ENCODE measurements around the gene RXRB.

RXRB gene

DNA sequence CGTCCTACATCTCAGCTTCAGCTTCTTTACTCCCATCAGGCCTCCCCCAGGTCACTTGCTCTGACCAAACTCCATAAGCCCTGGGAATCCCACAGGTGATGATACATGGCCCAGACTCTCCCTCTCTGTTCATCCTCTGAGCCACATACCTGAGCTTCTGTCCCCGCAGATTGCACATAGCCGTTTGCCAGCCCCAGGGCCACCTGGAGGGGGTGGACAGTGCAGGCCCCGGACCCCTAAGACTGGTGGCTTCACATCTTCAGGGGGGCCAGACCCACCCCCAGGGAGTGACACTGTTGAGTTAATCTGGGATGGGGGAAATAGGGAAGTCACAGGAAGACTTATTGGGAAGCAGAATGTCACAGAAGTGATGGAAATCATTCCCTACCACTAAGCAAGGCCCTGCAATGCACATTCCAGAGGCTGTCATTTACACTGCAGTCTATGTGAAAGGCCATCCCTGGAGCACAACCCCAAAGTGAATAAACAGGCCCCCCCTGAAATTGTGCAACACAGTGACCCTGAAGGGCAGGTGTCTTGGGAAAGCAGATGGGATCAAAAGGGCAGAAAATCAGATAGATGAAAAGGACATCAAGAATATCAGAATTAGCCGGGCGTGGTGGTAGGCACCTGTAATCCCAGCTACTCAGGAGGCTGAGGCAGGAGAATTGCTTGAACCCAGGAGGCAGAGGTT, 2.2 kb downstream of the RXRB start:
- TF ChIP-seq, protein P1, sequence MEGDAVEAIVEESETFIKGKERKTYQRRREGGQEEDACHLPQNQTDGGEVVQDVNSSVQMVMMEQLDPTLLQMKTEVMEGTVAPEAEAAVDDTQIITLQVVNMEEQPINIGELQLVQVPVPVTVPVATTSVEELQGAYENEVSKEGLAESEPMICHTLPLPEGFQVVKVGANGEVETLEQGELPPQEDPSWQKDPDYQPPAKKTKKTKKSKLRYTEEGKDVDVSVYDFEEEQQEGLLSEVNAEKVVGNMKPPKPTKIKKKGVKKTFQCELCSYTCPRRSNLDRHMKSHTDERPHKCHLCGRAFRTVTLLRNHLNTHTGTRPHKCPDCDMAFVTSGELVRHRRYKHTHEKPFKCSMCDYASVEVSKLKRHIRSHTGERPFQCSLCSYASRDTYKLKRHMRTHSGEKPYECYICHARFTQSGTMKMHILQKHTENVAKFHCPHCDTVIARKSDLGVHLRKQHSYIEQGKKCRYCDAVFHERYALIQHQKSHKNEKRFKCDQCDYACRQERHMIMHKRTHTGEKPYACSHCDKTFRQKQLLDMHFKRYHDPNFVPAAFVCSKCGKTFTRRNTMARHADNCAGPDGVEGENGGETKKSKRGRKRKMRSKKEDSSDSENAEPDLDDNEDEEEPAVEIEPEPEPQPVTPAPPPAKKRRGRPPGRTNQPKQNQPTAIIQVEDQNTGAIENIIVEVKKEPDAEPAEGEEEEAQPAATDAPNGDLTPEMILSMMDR (IDR thresholded peaks at IDR 0.05), result no peak

DNA sequence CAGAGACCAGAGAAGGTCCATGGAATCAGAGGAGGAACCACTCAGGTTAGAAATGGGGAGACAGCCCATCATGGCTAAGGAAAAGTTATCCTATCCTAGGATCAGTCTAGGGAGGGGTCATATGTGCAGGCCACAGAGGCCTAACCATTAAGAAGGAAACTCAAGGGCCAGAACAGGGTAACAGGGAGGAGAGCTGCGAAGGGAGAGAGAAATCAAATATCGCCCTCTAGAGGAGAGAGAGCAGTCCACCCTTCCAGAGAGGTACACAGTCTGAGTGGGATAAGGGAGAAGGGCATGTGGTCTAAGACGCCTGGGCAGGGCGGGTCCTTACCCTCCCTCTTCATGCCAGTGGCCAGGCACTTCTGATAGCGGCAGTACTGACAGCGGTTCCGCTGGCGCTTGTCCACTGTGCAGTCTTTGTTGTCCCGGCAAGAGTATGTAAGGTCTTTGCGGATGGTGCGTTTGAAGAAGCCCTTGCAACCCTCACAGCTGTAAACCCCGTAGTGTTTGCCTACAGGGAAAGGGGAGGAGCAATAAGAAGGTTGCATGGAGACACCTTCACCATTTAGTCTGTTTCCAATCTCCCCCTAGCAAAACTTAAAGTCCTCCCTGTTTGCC, 2.9 kb downstream of the RXRB start:
- TF ChIP-seq, protein P1 (IDR thresholded peaks at IDR 0.05), result peak; percentile 58

DNA sequence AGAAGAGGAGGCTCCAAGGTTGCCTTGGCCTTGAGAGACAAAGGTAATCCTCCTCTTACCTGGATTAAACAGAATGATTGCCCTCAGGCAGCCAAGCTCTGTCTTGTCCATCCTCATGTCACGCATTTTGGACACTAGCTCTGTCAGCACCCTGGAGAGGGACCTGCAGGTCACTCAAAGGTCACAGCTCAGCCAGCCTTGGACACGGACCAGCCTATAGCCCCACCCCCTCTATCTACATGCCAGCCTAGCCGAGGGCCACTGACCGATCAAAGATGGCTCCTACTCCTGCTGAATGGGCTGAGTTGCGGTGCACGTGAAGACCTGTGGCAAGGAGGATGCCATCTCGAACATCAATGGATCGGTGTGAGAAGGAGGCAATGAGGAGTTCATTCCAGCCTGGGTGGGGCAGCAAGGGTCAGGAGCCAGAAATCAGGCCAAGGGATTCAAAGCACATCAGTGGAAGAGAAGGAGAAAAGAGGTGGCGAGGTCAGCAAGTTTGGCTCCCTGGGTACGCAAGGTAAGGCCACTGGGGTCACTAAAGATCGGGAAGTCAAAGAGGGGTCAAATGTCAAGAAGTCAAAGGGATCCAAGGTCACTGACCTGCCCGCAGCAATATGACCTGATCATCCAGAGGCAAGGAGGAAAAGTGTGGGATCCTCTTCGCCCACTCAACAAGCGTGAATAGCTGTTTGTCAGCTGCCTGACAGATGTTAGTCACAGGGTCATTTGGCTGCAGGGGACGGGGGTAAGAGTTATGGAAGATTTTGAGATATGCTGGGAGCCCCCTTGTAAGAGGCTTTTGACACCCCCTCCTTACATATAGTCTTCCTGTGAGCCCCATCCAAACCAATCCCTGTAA, 4.9 kb downstream of the RXRB start:
- TF ChIP-seq, protein P1 (IDR thresholded peaks at IDR 0.05), result no peak

DNA sequence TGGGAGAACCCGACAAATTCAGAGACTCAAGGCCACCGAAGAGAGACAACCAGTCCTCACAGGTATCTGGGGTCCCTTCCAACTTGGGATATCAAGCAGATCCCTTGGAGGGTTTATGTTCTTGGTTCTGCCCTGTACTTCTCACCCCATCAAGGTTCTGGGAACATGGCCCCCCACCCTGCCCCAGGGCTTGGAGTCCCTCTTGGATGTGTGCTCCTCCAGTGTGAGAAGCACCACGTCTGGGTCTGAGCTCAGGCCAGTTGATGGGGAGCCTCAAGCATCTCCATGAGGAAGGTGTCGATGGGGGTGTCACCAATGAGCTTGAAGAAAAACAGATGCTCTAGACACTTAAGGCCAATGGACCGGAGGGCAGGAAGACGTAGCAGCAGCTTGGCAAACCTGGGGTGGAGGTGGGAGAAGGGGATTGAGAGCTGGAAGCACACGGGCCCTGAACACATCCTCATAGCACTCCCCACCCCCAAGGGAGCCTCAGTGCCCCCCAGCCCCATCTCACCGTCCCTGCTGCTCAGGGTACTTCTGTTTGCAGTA, 6.0 kb downstream of the RXRB start:
- TF ChIP-seq, protein P1 (IDR thresholded peaks at IDR 0.05), result no peak

DNA sequence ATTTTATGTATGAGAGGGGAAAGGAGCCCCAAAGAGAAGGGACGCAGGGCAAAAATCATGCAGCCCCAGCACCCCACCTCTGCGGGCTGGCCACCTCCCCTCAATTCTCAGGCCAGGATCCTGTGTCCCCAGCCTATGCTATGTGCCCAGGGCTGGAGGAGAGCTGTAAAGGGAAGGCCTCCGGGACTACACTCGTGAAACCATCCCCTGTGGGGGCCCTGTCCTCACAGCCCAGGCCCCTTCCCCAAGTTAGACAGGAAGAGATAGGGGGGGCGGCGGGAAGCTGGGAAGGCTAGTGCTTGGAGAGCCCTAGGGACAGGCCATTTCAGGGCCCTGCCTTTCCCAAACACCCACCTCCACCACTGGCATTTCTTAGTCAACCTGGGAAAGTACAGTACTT, 6.8 kb downstream of the RXRB start:
- TF ChIP-seq, protein P1 (IDR thresholded peaks at IDR 0.05), result no peak

DNA sequence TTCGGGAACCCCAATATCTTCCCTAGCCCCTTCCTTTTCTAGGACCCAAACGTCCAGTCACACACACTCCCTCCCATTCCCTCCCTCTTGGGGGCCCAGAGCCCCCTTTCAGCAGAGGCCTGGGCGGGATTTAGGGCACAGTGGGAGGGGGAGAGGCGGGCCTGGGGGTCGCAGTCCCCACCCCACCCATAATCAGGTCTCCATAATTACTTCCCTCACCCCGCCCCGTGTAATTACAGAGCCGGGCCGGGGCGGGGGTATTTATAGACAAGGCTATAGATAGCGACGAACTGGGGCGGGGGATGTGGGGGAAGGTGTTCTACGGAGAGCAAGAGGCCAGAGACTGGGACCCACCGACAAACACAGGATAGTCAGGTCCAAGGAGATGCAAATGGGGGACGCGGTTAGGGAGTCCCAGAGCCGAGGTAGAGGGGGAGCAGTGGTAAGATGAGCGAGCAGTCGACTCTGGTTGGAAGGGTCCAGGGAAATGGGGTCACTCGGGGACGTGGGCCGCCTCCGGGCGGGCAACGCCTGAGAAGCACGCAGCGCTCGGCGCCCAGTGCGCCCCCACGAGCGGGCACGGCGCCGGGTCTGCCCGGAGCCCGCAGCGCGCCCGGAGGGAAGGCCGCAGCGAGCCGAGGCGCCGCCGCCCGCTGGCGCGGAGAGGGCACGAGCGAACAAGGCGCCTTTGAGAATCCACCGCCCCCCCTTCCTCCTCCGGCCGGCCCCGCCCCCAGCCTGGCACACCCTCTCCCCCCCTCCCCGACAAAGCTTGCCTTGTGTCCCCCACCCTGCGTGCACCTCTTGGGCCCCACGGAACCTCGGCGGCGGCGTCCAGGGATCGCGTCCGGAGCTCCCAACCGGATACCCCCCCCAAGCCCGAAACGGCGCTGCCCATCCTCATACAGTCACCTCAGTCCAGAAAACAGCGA, 7.5 kb downstream of the RXRB start:
- TF ChIP-seq, protein P1 (IDR thresholded peaks at IDR 0.05), result no peak
